PC-3 (cell line): Measurements from ENCODE around the gene DCTD. TPM values are rescaled to one million over a fixed set of nuclear protein-coding genes. Genes with fewer than 3 reads are reported as not detected.

Experiments used
- ATAC-seq: fragments of 200-7000 bp; cut with Tn5 transposase; 2 replicates; pipeline ENCODE4 v1.9.1; 2020; ENCODE audit warnings: mild to moderate bottlenecking, moderate library complexity
- BruUV-seq: library from RNA; stranded (reverse); fragments of 400-500 nt; replicated peaks from 2 replicates; lab custom pipeline; 2021; lab: Mats Ljungman, UMichigan
- CTCF ChIA-PET: fragments of 300-600 bp; sonication (Branson Sonifier 250); formaldehyde crosslinking; loops from one replicate; lab custom pipeline; 2022; ENCODE audit warnings: antibody characterized with exemption; lab: Charles Lee
- POLR2A ChIA-PET: fragments of 300-600 bp; sonication (Branson Sonifier 250); formaldehyde crosslinking; loops from one replicate; lab custom pipeline; 2022; ENCODE audit warnings: antibody characterized with exemption; ENCODE audit not compliant: unreplicated experiment; lab: Charles Lee
- DNase-seq: peaks from one replicate; pipeline ENCODE4 v3.0.0-alpha.2; 2015
- H2AFZ ChIP-seq: fragments of 300-600 bp; sonication (generic); 2 replicates; pipeline ENCODE4 v1.6.0; 2016; ENCODE audit warnings: antibody characterized with exemption, low read length
- H3F3A ChIP-seq: fragments of 300-600 bp; sonication (generic); one replicate; pipeline ENCODE4 v1.6.0; 2017; ENCODE audit warnings: antibody characterized with exemption, low read length, control low read depth, mild to moderate bottlenecking; ENCODE audit not compliant: unreplicated experiment
- H3K27ac ChIP-seq: fragments of 300-600 bp; sonication (generic); 2 replicates; pipeline ENCODE4 v1.5.1; 2016; ENCODE audit warnings: mild to moderate bottlenecking, low read length
- H3K27me3 ChIP-seq: fragments of 300-600 bp; sonication (generic); 2 replicates; pipeline ENCODE4 v1.6.1; 2016; ENCODE audit warnings: low read length, mixed read lengths
- H3K36me3 ChIP-seq: fragments of 300-600 bp; sonication (generic); 2 replicates; pipeline ENCODE4 v1.6.1; 2016; ENCODE audit warnings: low read depth, mixed run types, low read length, mixed read lengths
- H3K4me1 ChIP-seq: fragments of 300-600 bp; sonication (generic); 2 replicates; pipeline ENCODE4 v1.5.1; 2016; ENCODE audit warnings: low read length; ENCODE audit not compliant: insufficient read depth
- H3K4me2 ChIP-seq: fragments of 300-600 bp; sonication (generic); 2 replicates; pipeline ENCODE4 v1.6.0; 2016; ENCODE audit warnings: low read length
- H3K4me3 ChIP-seq: fragments of 300-600 bp; sonication (generic); 2 replicates; pipeline ENCODE4 v1.5.1; 2016; ENCODE audit warnings: mild to moderate bottlenecking, low read length, mixed read lengths
- H3K79me2 ChIP-seq: fragments of 300-600 bp; sonication (generic); 2 replicates; pipeline ENCODE4 v1.6.1; 2017; ENCODE audit warnings: low read length, mixed read lengths
- H3K9ac ChIP-seq: fragments of 300-600 bp; sonication (generic); 2 replicates; pipeline ENCODE4 v1.6.0; 2016; ENCODE audit warnings: mild to moderate bottlenecking, low read length
- H3K9me2 ChIP-seq: fragments of 300-600 bp; sonication (generic); replicated peaks from 2 replicates; pipeline ENCODE4 v1.6.1; 2016; ENCODE audit warnings: mixed run types, low read length, mixed read lengths
- H3K9me3 ChIP-seq: fragments of 300-600 bp; sonication (generic); 2 replicates; pipeline ENCODE4 v1.6.1; 2016; ENCODE audit warnings: low read length, mixed read lengths
- H4K20me1 ChIP-seq: fragments of 300-600 bp; sonication (generic); 2 replicates; pipeline ENCODE4 v1.6.1; 2016; ENCODE audit warnings: low read length, mixed read lengths
- EZH2 ChIP-seq: fragments of 300-600 bp; sonication (generic); IDR thresholded peaks from one replicate; pipeline ENCODE4 v1.6.1; 2017; ENCODE audit warnings: antibody characterized with exemption, mild to moderate bottlenecking, low read length; ENCODE audit not compliant: unreplicated experiment
- EZH2phosphoT487 ChIP-seq: fragments of 300-600 bp; sonication (generic); IDR thresholded peaks from 2 replicates; pipeline ENCODE4 v1.6.1; 2018; ENCODE audit warnings: mild to moderate bottlenecking, antibody characterized with exemption, low read length, borderline replicate concordance
- intact Hi-C: fragments of 100-400 bp; cut with micrococcal nuclease; formaldehyde crosslinking; loops from 2 replicates; pipeline ENCODE4 v1.9.0; 2023
- total RNA-seq: library from RNA; depleted of rRNA; stranded (reverse); fragments of >200 nt; gene quantifications from 2 replicates; pipeline ENCODE4 v1.2.3, GENCODE V29; 2014
- TF ChIP-seq, protein P1 (sequence below): fragments of 300-600 bp; sonication (generic); conservative IDR thresholded peaks from 2 replicates; pipeline ENCODE4 v1.5.1; 2017; ENCODE audit warnings: antibody characterized with exemption, low read depth, mild to moderate bottlenecking, low read length

DCTD gene
- total RNA-seq, 1 experiment from 2014 or later, result 58.1 TPM

DNA sequence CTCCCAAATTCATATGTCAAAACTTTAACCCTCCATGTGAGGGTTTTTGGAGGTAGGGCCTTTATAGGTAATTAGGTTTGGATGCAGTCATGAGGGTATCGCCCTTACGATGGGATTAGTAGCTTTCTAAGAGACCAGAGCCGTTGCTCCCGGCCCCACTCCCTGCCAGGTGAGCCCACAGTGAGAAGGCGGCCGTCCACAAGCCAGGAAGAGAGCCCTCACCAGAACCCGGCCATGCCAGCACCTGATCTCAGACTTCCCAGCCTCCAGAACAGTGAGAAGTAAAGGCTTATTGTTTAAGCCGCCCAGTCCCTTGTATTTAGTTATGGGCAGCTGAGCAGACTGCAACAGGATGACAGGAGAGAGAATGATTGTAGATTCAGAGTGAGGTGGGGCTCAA, 40.8 kb downstream of the DCTD start:
- TF ChIP-seq EZH2 (no peak), EZH2phosphoT487 (no peak)
- TF ChIP-seq, protein P1, sequence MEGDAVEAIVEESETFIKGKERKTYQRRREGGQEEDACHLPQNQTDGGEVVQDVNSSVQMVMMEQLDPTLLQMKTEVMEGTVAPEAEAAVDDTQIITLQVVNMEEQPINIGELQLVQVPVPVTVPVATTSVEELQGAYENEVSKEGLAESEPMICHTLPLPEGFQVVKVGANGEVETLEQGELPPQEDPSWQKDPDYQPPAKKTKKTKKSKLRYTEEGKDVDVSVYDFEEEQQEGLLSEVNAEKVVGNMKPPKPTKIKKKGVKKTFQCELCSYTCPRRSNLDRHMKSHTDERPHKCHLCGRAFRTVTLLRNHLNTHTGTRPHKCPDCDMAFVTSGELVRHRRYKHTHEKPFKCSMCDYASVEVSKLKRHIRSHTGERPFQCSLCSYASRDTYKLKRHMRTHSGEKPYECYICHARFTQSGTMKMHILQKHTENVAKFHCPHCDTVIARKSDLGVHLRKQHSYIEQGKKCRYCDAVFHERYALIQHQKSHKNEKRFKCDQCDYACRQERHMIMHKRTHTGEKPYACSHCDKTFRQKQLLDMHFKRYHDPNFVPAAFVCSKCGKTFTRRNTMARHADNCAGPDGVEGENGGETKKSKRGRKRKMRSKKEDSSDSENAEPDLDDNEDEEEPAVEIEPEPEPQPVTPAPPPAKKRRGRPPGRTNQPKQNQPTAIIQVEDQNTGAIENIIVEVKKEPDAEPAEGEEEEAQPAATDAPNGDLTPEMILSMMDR, result no peak
- intact Hi-C loops, result no loop called here

DNA sequence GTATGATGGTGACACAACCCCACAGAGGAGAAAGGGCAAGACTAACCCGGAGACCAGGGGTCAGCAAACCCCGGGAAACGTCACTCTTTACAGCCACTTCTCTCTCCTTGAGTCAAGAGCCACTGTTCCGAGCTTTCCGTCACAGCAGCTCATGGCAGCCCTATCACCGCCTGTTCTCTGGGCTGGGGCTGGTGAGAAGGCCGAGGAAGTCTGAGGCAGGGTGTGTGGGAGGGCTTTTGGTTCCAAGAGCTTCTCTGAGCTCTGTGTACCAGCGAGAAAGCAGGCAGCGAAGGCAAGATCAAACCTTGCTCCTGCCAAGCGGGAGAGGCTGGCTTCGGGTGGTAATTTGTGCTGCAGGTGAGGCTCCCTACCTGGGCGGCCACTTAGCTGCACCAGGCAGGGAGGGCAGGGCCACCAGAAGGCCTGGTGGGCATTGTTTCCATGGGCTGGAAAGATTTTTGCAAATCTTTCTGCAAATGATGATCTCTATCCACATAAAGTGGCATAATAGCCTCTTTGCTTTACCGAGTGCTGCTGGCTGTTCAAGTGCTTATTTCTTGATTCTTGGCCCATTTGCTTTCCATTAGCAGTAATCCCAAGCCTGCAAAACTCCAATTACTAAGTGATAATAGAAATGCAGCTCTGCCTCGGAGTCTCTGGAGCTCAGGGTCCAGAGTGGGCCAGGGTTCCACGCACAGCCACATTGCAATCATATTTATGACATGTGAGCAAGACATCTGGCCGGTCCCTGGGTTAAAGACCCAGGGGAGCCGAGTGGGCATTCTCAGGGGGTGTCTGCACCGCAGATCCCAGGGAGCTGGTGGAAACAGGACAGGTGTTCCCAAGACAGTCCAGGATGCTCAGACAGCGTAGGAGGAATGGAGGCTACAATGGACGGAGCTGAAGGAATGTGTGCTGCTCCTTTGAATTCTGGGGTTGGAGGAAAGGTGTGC, 41.5 kb downstream of the DCTD start:
- Histone ChIP-seq H2AFZ (no peak overlapping the region), H3K27ac (no peak overlapping the region), H3F3A (no peaks in the 10 kb centered on the region), H3K4me1 (no peaks in the 10 kb centered on the region), H3K9ac (no peak overlapping the region), H3K36me3 (no peaks in the 10 kb centered on the region), H3K27me3 (no peaks in the 10 kb centered on the region), H4K20me1 (no peaks in the 10 kb centered on the region), H3K9me3 (no peaks in the 10 kb centered on the region), H3K4me2 (no peak overlapping the region), H3K4me3 (no peak overlapping the region), H3K79me2 (no peaks in the 10 kb centered on the region), H3K9me2 (no peaks in the 10 kb centered on the region)
- POLR2A ChIA-PET, result no interaction called here
- no peak for TF ChIP-seq EZH2
- no peak for TF ChIP-seq EZH2phosphoT487
- TF ChIP-seq, protein P1, result no peak
- no TSS peak for BruUV-seq
- intact Hi-C loops, result no loop called here
- ATAC-seq (no peak), DNase-seq (no peak)
- CTCF ChIA-PET, result no interaction called here

More for the DNA sequence above, 40.8 kb downstream of the DCTD start:
- no TSS peak for BruUV-seq
- no peak overlapping the region for H3K4me3 ChIP-seq
- no peaks in the 10 kb centered on the region for H3K4me1 ChIP-seq
- ATAC-seq (no peak), DNase-seq (no peak)
- ChIA-PET CTCF (no interaction called here), POLR2A (no interaction called here)
- no peak overlapping the region for H3K4me2 ChIP-seq
- H4K20me1 ChIP-seq, result no peaks in the 10 kb centered on the region
- H3K9me3 ChIP-seq, result no peaks in the 10 kb centered on the region
- no peak overlapping the region for H3K27ac ChIP-seq
- H3K27me3 ChIP-seq, result no peaks in the 10 kb centered on the region
- H3K79me2 ChIP-seq, result no peaks in the 10 kb centered on the region
- H3K9ac ChIP-seq, result no peak overlapping the region
- no peaks in the 10 kb centered on the region for H3K36me3 ChIP-seq
- no peaks in the 10 kb centered on the region for H3K9me2 ChIP-seq
- no peaks in the 10 kb centered on the region for H3F3A ChIP-seq
- no peak overlapping the region for H2AFZ ChIP-seq

DNA sequence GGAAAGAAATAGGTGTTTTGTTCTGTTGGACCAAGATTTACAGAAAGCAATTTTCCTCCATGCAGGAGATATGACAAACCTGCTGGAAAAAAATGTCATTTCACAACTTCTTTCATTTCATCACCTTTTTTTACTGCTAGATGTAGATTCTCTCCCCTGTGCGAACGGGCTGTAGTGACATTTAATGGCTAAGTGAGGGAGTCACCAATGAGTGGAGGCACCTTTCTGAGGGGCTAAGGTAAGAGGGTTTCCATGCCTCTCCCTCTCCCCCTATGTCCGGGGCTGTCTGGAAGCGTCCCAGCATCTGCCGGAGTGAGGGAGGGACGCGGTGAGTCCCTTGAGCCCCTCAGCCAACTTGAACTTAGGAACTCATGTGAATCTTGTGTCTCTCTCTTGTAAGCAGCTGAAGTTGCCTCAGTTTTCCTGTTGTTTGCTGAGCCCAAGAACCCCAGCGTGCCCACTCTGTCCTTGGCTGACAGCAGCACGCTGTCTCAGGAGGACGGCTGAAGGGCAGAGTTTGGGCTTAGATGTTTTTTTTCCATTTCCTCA, 42.3 kb downstream of the DCTD start:
- H3K27me3 ChIP-seq, result no peaks in the 10 kb centered on the region
- H3K79me2 ChIP-seq, result no peaks in the 10 kb centered on the region
- H3F3A ChIP-seq, result no peaks in the 10 kb centered on the region
- no peaks in the 10 kb centered on the region for H3K36me3 ChIP-seq
- no peaks in the 10 kb centered on the region for H3K9me2 ChIP-seq
- no peak overlapping the region for H3K9ac ChIP-seq
- H3K9me3 ChIP-seq, result no peaks in the 10 kb centered on the region
- intact Hi-C loops, result no loop called here
- no peak overlapping the region for H3K4me3 ChIP-seq
- DNase-seq (no peak), ATAC-seq (no peak)
- TF ChIP-seq, protein P1, result no peak
- TF ChIP-seq EZH2 (no peak), EZH2phosphoT487 (no peak)
- no peak overlapping the region for H3K4me2 ChIP-seq
- BruUV-seq, result no TSS peak
- H3K4me1 ChIP-seq, result no peaks in the 10 kb centered on the region
- H4K20me1 ChIP-seq, result no peaks in the 10 kb centered on the region
- H2AFZ ChIP-seq, result no peak overlapping the region
- ChIA-PET POLR2A (no interaction called here), CTCF (no interaction called here)
- H3K27ac ChIP-seq, result no peak overlapping the region
